ENCODE measurements around the gene RTN4R.

- TF ChIP-seq NFRKB (IDR thresholded peaks at IDR 0.05) (no peak), SP1 (IDR thresholded peaks at IDR 0.05) (no peak), FOXA1 (IDR thresholded peaks at IDR 0.05) (no peak)
Measured at GRCh38 chr22:20213833-20214708, 54.0 kb downstream of the RTN4R start.

Measured in HEK293T (cell line).